HG03558 (cell line): ENCODE results near the gene DGKD.
"Not testable (repeated sequence)": the region's sequence is repeated elsewhere in the genome, so short reads cannot be mapped to it uniquely, and the experiment has no call there.

Experiments used
- ATAC-seq: cut with Tn5 transposase; IDR thresholded peaks from one replicate; pipeline ENCODE4 v1.9.1; 2021; ENCODE audit warnings: moderate number of reproducible peaks; ENCODE audit not compliant: unreplicated experiment; ENCODE audit errors: extremely low read depth

The DGKD gene

DNA sequence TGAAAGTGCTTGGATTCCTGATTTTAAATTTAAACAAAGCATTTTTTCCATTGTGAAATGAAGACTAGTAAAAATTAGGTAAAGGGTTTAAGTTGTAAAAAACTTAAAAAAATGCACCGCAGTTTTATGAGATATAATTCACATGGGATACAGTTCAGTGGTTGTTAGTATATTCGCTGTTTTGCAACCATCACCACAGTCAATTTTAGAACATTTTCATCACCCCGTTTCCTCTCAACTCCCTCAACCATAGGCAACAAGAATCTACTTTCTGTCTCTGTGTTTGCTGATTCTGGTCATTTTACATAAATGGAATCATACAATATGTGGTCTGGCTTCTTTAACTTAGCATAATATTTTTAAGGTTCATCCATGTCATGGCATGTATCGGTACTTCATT lies 4.0 kb downstream of the DGKD start:
- ATAC-seq, result no peak

DNA sequence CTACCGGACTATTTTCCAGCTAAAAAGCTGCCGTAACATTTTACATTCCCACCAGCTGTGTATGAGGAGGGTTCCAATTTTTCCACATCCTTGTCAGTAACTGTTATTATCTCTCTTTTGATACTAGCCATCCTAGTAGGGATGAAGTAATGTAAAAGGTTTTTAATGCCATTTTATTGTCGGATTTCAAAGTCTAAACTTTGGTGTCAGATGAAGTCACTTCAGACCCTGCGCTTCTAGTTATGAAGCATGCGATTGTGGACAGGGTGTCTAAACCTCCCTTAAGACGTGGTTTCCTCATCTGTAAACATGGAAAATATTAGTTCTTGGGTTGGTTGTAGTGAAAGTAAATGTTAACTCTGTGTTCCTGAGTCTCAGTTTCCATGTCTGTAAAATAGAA lies 4.7 kb downstream of the DGKD start:
- ATAC-seq, result no peak

- no peak for ATAC-seq
Observed at GRCh38 chr2:233359823-233360222, 5.5 kb downstream of the DGKD start.

GRCh38 chr2:233360771-233361176 lies 6.5 kb downstream of the DGKD start:
- ATAC-seq, result no peak

GRCh38 chr2:233361297-233361696 lies 7.0 kb downstream of the DGKD start:
- no peak for ATAC-seq

DNA sequence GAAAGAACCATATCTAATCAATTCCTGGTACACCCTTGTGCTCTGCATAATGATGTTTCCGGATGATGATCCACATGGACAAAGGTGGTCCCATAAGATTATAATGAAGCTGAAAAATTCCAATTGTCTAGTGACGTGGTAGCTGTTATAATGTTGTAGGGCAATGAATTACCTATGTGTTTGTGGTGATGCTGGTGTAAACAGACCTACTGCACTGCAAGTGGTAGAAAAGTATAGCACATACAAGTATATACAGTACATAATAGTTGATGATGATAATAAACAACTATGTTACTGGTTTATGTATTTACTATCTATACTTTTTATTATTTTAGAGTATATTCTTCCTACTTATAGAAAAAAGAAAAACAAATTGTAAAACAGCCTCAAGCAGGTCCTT lies 8.4 kb downstream of the DGKD start:
- ATAC-seq, result no peak

DNA sequence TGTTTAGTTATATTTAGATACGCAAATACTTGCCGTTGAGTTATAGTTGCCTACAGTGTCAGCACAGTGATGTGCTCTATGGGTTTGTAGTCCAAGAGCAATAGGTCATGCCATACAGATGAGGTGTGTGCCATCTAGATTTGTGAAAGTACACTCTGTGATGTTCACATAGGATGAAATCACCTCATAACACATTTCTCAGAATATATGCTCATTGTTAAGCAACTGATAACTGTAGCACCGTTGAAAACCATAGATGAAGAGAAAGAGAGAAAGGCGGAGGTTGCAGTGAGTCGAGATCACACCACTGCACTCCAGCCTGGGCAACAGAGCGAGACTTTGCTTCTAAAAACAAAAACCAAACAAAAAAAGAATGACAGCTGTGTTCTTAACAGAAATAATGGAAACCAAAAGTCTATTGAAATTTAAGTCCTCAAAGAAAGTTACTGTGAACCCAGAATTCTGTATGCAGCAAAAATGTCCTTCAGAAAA lies 9.5 kb downstream of the DGKD start:
- no peak for ATAC-seq

GRCh38 chr2:233365861-233366520 lies 11.7 kb downstream of the DGKD start:
- no peak for ATAC-seq

- ATAC-seq, result no peak
Observed at GRCh38 chr2:233367586-233367985, 13.3 kb downstream of the DGKD start.

DNA sequence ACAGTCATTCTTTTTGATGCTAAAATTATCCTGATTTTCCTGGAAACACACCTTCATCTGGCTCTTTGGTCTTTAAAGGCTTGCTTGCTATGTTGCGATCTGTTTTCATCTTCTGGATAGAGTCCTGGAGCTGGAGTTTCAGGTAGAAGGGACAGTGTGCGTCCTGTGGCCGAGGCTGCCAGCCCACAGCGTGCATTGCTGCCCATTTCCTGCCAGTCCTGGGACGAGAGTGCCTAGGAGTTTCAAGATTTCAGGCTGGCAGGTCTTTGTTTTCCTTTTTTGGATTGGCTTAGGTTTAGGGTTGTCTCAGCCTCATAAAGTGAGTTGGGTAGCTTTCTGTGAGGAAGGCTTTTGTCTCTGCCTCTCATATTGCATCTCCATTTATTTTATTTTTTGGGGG lies 14.5 kb downstream of the DGKD start:
- ATAC-seq, result no peak

DNA sequence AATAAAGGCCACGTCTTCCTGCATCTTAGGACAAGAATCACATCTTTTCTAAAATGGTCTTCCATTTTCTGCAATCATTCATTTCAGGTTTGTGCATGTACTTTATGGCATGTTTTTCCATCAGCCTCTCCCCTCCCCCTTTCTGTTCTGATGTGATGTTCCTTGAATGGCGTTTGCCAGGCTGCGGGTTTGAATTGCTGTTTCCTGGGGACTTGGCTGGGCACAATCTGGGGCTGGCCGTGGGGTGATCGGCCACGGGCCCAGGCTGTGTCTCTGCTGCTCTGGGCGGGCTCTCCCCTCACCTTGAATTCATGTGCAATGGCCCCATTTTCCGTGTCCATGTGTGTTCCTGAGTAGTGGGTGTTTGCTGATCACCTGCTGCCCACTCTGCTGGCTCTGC lies 15.2 kb downstream of the DGKD start:
- no peak for ATAC-seq

GRCh38 chr2:233369897-233370685 lies 15.8 kb downstream of the DGKD start:
- ATAC-seq, result no peak

DNA sequence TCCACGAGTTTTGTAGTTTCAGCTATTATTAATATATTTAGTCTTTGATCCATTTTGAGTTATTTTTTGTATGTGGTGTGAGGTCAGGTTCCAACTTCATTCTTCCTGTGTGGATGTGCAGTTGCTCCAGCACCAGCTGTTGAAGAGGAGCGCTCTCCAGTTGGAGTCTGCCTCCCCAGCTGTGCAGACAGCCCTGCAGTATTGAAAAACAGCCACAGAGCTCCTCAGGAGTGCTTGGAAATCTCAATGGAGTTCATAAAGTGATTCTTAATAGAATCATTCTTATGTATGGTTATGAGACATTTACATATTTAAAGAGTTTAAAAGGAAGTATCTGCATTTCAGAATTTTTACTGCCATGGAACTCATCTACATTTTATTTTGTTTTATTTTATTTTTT lies 17.3 kb downstream of the DGKD start:
- no peak for ATAC-seq

DNA sequence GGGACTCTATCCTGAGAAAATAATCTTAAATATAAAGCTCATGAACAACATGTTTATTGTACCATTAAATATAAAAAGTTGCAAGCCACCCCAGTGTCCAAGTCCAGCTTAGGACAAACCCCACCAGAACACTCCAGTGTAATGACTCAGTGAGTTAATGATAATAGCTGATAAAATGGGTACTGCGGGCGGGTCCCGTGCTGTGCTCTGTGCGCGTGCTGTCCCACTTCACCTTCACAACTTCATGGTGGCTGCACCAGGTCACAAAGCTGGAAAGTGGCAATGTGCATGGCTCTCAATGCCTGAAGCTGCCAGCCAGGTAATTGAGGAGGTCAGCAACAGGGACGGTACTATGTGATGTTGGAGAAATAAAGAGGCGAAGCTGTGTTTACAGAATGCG lies 18.6 kb downstream of the DGKD start:
- no peak for ATAC-seq

GRCh38 chr2:233373316-233373715 lies 19.0 kb downstream of the DGKD start:
- no peak for ATAC-seq

DNA sequence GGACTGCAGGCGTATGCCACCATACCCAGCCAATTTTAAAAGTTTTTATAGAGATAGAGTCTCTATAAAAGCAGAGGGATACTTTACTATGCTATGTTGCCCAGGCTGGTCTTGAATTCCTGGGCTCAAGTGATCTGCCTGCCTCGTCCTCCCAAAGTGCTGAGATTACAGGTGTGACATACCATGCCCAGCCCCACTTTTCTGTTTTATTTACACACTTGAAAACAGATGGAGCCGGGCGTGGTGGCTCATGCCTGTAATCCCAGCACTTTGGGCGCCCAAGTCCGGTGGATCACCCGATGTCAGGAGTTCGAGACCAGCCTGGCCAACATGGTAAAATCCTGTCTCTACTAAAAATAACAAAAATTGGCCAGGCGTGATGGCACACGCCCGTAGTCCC lies 20.5 kb downstream of the DGKD start:
- not testable (repeated sequence) for ATAC-seq

DNA sequence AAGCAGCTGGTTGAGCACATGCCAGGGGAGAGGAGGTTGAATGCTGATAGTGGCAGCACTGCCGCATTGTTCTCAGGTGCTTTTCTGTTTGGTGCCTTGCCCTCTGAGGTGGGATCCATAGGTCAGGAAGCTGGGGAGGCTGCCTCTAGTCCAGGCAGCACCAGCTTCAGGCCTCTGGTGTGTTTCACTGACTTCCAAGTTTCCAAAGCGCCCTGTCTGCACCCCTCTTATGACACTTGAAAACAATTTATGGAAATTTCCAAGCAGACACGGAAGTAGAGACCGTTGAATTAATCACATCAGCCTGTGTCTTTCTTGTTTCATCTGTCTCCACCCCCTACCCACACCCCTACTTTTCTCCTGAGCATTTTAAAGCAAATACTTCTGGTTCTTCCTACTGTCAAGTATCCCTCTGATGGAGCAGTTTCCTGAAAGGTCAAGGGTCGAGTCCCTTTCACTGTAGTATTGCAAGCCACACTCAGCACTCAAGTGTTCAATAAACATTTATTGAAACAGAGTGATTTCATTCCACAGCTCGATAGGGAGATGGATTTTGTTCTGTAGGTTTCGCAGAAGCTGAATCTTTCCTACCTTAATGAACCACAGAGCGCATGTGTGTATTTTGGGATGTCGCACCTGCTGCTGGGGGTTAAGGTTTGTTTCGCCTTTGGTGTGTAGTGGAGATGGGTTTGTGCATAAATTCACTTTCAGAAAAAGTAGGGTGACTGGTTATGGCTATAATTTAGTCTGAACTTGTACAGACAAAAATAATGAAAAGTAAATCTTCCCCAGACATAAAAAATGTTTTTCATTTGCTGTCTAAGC lies 21.4 kb downstream of the DGKD start:
- no peak for ATAC-seq

DNA sequence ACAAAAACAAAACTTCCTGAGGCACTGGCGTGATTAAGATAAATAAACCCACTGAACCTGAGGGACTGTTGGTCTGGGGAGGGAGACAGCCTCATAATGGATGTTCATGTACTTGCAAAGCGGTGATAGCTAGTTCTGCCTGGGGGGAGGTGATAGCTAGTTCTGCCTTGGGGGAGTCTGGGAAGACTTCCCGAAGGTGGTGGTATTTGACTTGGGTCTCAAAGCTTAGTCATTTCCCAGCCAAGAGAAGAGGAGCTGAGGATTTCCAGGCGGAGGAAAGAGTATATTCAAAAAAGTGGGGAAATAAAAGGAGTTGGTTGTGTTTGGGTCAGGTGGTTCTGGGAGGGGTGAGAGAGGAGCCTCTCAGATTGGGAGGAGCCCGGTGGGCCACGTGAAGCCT lies 24.7 kb downstream of the DGKD start:
- ATAC-seq, result no peak

GRCh38 chr2:233379441-233379840 lies 25.1 kb downstream of the DGKD start:
- no peak for ATAC-seq

DNA sequence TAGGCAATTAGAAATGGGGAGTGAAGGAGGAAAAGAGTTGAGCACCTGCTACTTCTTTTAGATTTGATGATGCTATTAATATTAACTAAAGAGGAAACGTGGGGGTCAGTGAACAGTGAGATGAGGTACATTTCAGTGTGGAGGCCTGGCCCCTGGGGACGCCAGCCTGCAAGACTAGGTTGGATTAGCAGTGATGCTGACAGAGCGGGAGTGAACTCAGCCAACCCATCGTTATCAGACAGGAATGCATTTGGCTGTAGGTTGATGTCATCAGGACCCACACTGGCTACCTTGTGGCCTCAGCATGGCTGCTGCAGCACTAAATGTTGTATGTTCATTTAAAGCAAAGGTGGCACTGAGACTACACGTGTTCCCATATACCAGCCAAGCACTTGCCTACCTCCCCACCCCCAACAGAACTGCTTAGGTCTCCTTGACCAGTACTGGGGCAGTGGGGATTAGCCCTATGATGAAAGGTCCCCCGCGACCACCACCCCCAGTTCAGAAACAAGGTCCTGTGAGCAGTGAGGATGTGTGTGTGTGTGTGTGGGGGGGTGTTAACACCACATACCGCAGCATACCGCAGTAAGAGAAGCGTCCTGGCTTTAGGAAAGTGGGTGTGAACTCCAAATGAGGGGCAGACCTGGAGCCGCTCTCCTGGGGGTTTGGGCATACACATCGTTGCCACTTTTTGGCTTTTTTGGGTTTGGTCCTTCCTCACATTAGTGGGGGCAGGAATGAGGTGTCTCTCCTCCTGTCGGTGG lies 26.0 kb downstream of the DGKD start:
- ATAC-seq, result no peak
